ENCODE data around the gene EVI5L. TPM values are rescaled to one million over a fixed set of nuclear protein-coding genes. Genes with fewer than 3 reads are reported as not detected.
A peak's percentile ranks its signal among the peaks of the same experiment; 100 is the strongest.

Gene EVI5L
- total and polyA plus RNA-seq, 2 of the 13 experiments (the other 11 are each of a cell fraction or from before 2014, with no cell fraction given), result 1.7 to 2.4 TPM

DNA sequence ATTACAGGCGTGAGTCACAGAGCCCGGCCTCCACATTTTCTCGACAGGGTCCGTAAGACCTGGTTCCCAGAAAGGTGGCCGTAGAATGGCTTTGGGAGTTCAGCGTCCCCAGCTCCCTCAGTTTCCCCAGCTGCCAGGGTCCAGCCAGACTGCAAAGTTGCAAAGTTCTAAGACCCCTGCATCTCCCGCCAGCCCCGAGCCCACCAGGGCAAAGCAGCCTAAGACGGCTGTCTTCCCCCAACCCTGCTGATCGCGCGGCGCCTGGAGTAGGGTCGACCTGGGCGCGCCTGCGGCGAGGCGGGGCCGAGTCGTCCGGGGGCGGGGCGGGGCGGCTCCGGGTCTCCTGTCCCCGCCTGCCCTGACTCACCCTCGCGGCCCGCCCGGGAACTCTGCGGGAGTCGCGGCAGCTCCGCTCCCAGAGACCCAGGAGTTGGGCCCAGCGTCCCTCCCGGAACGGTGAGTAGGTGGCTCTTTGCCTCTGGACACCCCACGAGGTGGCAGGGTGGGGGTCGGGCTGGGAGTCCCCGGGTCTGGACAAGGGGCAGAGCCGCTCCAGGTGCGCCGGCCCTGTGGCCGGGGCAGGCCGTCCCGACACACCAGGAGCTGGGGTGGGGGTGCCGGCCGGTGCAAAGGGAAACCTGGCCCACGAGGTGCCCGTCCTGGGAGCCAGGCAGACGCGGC, 58.3 kb downstream of the EVI5L start, which contains the start of gene LRRC8E (continued):
- TF ChIP-seq GTF2F1 (IDR thresholded peaks at IDR 0.05; ENCODE audit: low read length) (no peak), PHF5A (CRISPR knock-in tag; IDR thresholded peaks at IDR 0.05; ENCODE audit: low read depth, unreplicated experiment) (no peak), SCMH1 (CRISPR knock-in tag; IDR thresholded peaks at IDR 0.05; ENCODE audit: borderline replicate concordance) (no peak), ZNF230 (CRISPR knock-in tag; IDR thresholded peaks at IDR 0.05) (0 out of 2 replicates have a peak, but pooled peaks have one; percentile 66), KDM2A (CRISPR knock-in tag; IDR thresholded peaks at IDR 0.05; ENCODE audit: borderline replicate concordance, low read depth) (peak; percentile 62; the same call in 1 of the 2 replicates), GZF1 (CRISPR knock-in tag; IDR thresholded peaks at IDR 0.05) (no peak), PHF21A (CRISPR knock-in tag; IDR thresholded peaks at IDR 0.05) (peak; percentile 60), SMARCE1 (IDR thresholded peaks at IDR 0.05; ENCODE audit: borderline replicate concordance) (no peak), FOXK1 (CRISPR knock-in tag; IDR thresholded peaks at IDR 0.05; ENCODE audit: borderline replicate concordance, low read depth) (no peak), ZNF616 (CRISPR knock-in tag; IDR thresholded peaks at IDR 0.05; ENCODE audit: low read depth) (peak; percentile 61; the same call in 1 of the 2 replicates), GABPA (IDR thresholded peaks at IDR 0.05; ENCODE audit: low read depth, low read length) (no peak), GABPA (CRISPR knock-in tag; IDR thresholded peaks at IDR 0.05; ENCODE audit: low read depth) (no peak), ZBTB7B (CRISPR knock-in tag; IDR thresholded peaks at IDR 0.05) (peak; percentile 79), AKAP8 (CRISPR knock-in tag; IDR thresholded peaks at IDR 0.05) (no peak), ZNF253 (CRISPR knock-in tag; IDR thresholded peaks at IDR 0.05; ENCODE audit: borderline replicate concordance) (0 out of 2 replicates have a peak, but pooled peaks have one; percentile 65), ZNF605 (CRISPR knock-in tag; IDR thresholded peaks at IDR 0.05) (0 out of 2 replicates have a peak, but pooled peaks have one; percentile 21), MAZ (IDR thresholded peaks at IDR 0.05; ENCODE audit: borderline replicate concordance, low read depth, low read length) (peak; percentile 44; the same call in 1 of the 2 replicates), MAZ (CRISPR knock-in tag; IDR thresholded peaks at IDR 0.05; ENCODE audit: low read depth) (no peak; the same call in none of the 2 replicates)
- TF ChIP-seq, protein P1, sequence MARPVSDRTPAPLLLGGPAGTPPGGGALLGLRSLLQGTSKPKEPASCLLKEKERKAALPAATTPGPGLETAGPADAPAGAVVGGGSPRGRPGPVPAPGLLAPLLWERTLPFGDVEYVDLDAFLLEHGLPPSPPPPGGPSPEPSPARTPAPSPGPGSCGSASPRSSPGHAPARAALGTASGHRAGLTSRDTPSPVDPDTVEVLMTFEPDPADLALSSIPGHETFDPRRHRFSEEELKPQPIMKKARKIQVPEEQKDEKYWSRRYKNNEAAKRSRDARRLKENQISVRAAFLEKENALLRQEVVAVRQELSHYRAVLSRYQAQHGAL (CRISPR knock-in tag; IDR thresholded peaks at IDR 0.05; ENCODE audit: not compliant biosample characterization), result peak; percentile 36
- TF ChIP-seq, protein P2, sequence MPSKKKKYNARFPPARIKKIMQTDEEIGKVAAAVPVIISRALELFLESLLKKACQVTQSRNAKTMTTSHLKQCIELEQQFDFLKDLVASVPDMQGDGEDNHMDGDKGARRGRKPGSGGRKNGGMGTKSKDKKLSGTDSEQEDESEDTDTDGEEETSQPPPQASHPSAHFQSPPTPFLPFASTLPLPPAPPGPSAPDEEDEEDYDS (CRISPR knock-in tag; IDR thresholded peaks at IDR 0.05), result peak; percentile 44; the same call in 1 of the 2 replicates
- TF ChIP-seq, protein P3, sequence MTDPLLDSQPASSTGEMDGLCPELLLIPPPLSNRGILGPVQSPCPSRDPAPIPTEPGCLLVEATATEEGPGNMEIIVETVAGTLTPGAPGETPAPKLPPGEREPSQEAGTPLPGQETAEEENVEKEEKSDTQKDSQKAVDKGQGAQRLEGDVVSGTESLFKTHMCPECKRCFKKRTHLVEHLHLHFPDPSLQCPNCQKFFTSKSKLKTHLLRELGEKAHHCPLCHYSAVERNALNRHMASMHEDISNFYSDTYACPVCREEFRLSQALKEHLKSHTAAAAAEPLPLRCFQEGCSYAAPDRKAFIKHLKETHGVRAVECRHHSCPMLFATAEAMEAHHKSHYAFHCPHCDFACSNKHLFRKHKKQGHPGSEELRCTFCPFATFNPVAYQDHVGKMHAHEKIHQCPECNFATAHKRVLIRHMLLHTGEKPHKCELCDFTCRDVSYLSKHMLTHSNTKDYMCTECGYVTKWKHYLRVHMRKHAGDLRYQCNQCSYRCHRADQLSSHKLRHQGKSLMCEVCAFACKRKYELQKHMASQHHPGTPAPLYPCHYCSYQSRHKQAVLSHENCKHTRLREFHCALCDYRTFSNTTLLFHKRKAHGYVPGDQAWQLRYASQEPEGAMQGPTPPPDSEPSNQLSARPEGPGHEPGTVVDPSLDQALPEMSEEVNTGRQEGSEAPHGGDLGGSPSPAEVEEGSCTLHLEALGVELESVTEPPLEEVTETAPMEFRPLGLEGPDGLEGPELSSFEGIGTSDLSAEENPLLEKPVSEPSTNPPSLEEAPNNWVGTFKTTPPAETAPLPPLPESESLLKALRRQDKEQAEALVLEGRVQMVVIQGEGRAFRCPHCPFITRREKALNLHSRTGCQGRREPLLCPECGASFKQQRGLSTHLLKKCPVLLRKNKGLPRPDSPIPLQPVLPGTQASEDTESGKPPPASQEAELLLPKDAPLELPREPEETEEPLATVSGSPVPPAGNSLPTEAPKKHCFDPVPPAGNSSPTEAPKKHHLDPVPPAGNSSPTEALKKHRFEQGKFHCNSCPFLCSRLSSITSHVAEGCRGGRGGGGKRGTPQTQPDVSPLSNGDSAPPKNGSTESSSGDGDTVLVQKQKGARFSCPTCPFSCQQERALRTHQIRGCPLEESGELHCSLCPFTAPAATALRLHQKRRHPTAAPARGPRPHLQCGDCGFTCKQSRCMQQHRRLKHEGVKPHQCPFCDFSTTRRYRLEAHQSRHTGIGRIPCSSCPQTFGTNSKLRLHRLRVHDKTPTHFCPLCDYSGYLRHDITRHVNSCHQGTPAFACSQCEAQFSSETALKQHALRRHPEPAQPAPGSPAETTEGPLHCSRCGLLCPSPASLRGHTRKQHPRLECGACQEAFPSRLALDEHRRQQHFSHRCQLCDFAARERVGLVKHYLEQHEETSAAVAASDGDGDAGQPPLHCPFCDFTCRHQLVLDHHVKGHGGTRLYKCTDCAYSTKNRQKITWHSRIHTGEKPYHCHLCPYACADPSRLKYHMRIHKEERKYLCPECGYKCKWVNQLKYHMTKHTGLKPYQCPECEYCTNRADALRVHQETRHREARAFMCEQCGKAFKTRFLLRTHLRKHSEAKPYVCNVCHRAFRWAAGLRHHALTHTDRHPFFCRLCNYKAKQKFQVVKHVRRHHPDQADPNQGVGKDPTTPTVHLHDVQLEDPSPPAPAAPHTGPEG (CRISPR knock-in tag; IDR thresholded peaks at IDR 0.05), result no peak
- TF ChIP-seq, protein P4, sequence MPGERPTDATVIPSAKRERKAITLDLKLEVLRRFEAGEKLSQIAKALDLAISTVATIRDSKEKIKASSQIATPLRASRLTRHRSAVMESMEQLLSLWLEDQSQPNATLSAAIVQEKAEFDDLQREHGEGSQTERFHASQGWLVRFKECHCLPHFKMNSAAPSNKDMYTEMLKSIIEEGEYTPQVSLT (CRISPR knock-in tag; IDR thresholded peaks at IDR 0.05; ENCODE audit: borderline replicate concordance, low read depth), result no peak
- TF ChIP-seq, protein P5, sequence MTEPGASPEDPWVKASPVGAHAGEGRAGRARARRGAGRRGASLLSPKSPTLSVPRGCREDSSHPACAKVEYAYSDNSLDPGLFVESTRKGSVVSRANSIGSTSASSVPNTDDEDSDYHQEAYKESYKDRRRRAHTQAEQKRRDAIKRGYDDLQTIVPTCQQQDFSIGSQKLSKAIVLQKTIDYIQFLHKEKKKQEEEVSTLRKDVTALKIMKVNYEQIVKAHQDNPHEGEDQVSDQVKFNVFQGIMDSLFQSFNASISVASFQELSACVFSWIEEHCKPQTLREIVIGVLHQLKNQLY (CRISPR knock-in tag; IDR thresholded peaks at IDR 0.05), result no peak
